Measurements from ENCODE around the gene PLEKHO1. TPM values are rescaled to one million over a fixed set of nuclear protein-coding genes. Genes with fewer than 3 reads are reported as not detected.
A peak's percentile ranks its signal among the peaks of the same experiment; 100 is the strongest.
"Not testable (repeated sequence)": the region's sequence is repeated elsewhere in the genome, so short reads cannot be mapped to it uniquely, and the experiment has no call there.

Gene PLEKHO1
- total RNA-seq, 5 donors from 2014 or later (not counting 1 experiment from before 2014, with no cell fraction given) = 68.9 to 183 (median 154) TPM

DNA sequence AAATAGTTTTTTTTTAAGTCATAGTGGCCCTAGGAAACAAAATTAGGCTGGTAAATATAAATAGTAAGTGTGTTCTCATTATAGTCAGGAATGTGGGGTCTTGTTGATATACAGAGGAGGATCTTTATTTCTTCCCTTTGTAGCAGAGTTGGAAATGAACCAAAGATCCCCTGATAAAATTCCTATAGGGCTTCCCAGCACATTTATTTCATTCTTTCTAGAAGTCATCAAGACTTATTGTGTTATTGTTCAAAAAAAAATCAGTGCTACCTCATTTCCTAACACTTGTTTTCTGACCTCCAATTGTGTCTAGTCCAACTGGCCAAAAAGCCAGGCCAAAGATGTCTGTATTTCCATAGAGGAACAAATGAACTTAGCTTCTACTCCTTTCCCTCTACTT, 7.6 kb upstream of the PLEKHO1 start:
- H3K27me3 Mint-ChIP-seq = no peaks in the 10 kb centered on the region
- no peak overlapping the region for H3K27ac Mint-ChIP-seq
- ChIA-PET CTCF (interaction anchor here in 1 of 2 donors (1.2 kb wide), 1 partner anchor 65 kb away, joined by 3 read pairs; no protein-coding TSS in a partner anchor), POLR2A (no interaction called here)
- H3K4me1 Mint-ChIP-seq = peaks cover 22 to 31% (median 29%) of the 10 kb centered on the region in 3 donors
- DNase-seq (no peak), ATAC-seq (replicated peaks in 1 of 4) (no peak)
- Histone ChIP-seq H3K27ac (ENCODE audit: low read length) (no peak overlapping the region), H3K9me3 (no peaks in the 10 kb centered on the region), H3K27me3 (replicated peaks in 1 of 2; ENCODE audit: control insufficient read depth in 2 of 2, extremely low read depth in 1 of 2, insufficient read depth in 2 of 2, low read length in 1 of 2) (no peaks in the 10 kb centered on the region), H3K4me3 (ENCODE audit: control insufficient read depth in 1 of 2, extremely low read depth in 1 of 2, low read length in 1 of 2) (no peak overlapping the region), H3K4me1 (ENCODE audit: control insufficient read depth in 1 of 2, extremely low read depth in 1 of 2, insufficient read depth in 2 of 2, low read length in 2 of 2) (peaks cover 4 to 7% of the 10 kb centered on the region in 2 experiments), H3K36me3 (ENCODE audit: control insufficient read depth in 2 of 2, extremely low read depth in 1 of 2, insufficient read depth in 1 of 2, low read length in 1 of 2) (peaks cover 0 to 4% of the 10 kb centered on the region in 2 donors)
- no peak overlapping the region for H3K4me3 Mint-ChIP-seq
- H3K36me3 Mint-ChIP-seq = peaks cover 5% of the 10 kb centered on the region
- H3K9me3 Mint-ChIP-seq = no peaks in the 10 kb centered on the region

GRCh38 chr1:150144606-150145005, 5.1 kb upstream of the PLEKHO1 start:
- peak overlapping the region in 1 of 3 donors; percentile 11 for H3K4me3 Mint-ChIP-seq
- DNase-seq (no peak), ATAC-seq (replicated peaks in 1 of 4) (no peak)
- Histone ChIP-seq H3K27ac (ENCODE audit: low read length) (no peak overlapping the region), H3K4me3 (ENCODE audit: control insufficient read depth in 1 of 2, extremely low read depth in 1 of 2, low read length in 1 of 2) (no peak overlapping the region), H3K27me3 (replicated peaks in 1 of 2; ENCODE audit: control insufficient read depth in 2 of 2, extremely low read depth in 1 of 2, insufficient read depth in 2 of 2, low read length in 1 of 2) (no peaks in the 10 kb centered on the region), H3K9me3 (no peaks in the 10 kb centered on the region), H3K36me3 (ENCODE audit: control insufficient read depth in 2 of 2, extremely low read depth in 1 of 2, insufficient read depth in 1 of 2, low read length in 1 of 2) (no peaks in the 10 kb centered on the region), H3K4me1 (ENCODE audit: control insufficient read depth in 1 of 2, extremely low read depth in 1 of 2, insufficient read depth in 2 of 2, low read length in 2 of 2) (peaks cover 7 to 21% of the 10 kb centered on the region in 2 experiments)
- no CpG with 5 or more reads among the region's 5 CpGs for WGBS (ENCODE audit: insufficient coverage)
- H3K4me1 Mint-ChIP-seq = peaks cover 44 to 50% (median 48%) of the 10 kb centered on the region in 3 donors
- no peaks in the 10 kb centered on the region for H3K36me3 Mint-ChIP-seq
- H3K9me3 Mint-ChIP-seq = no peaks in the 10 kb centered on the region
- ChIA-PET POLR2A (no interaction called here), CTCF (no interaction called here)
- peak overlapping the region; percentile 60 to 75 for H3K27ac Mint-ChIP-seq
- H3K27me3 Mint-ChIP-seq = no peaks in the 10 kb centered on the region

- H3K27ac Mint-ChIP-seq; DNase-seq; H3K36me3 Mint-ChIP-seq; H3K4me3 ChIP-seq (ENCODE audit: control insufficient read depth in 1 of 2, extremely low read depth in 1 of 2, low read length in 1 of 2); H3K9me3 Mint-ChIP-seq; H3K27me3 Mint-ChIP-seq; H3K27me3 ChIP-seq (replicated peaks in 1 of 2; ENCODE audit: control insufficient read depth in 2 of 2, extremely low read depth in 1 of 2, insufficient read depth in 2 of 2, low read length in 1 of 2); CTCF ChIA-PET; H3K4me3 Mint-ChIP-seq; H3K27ac ChIP-seq (ENCODE audit: low read length); H3K9me3 ChIP-seq; H3K36me3 ChIP-seq (ENCODE audit: control insufficient read depth in 2 of 2, extremely low read depth in 1 of 2, insufficient read depth in 1 of 2, low read length in 1 of 2); ATAC-seq (replicated peaks in 1 of 4): not testable (repeated sequence)
- POLR2A ChIA-PET = interaction anchor here in 1 of 2 donors (0.7 kb wide), 1 partner anchor 43 kb away, joined by 11 read pairs; no protein-coding TSS in a partner anchor
- peaks cover 7 to 24% of the 10 kb centered on the region in 2 experiments for H3K4me1 ChIP-seq (ENCODE audit: control insufficient read depth in 1 of 2, extremely low read depth in 1 of 2, insufficient read depth in 2 of 2, low read length in 2 of 2)
- WGBS (ENCODE audit: insufficient coverage) = no CpG with 5 or more reads among the region's 5 CpGs
- peaks cover 45 to 52% (median 49%) of the 10 kb centered on the region in 3 donors for H3K4me1 Mint-ChIP-seq
Observed at GRCh38 chr1:150146016-150146415, 3.7 kb upstream of the PLEKHO1 start.

DNA sequence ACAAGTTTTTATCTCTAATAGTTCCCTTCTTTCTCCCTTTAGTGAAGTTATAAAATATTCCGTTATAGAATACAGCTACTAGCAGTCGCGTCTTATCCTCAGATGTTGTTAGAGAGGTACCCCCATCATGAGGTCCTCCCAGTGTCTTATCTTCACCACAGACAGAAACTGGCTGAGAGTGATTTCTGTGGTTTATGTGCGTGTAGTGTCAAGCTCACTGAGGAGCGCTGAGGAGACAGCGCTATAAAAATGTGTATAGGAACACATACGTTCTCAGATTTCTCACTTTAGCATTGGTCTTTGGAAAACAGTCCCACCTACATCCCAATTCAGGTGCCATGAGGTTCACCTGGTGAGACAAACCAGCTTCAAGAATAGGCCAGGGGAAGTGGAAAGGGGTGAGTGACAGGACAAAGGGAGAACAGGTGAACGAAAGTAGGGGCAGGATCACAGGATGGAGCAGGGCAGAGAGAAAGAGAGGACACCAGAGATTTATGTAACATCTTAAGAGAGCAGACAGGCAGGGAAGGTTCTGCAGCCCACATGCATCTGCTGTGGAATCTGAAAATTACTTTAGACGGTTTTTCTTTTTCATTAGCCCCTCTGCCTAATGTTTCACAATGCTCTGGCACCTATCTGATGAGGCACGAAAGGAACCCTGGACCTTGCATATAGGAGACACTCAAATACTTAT, 2.7 kb upstream of the PLEKHO1 start:
- WGBS (ENCODE audit: insufficient coverage) = 67% methylated on average over 2 of the region's 10 CpGs
- Histone ChIP-seq H3K27ac (ENCODE audit: low read length) (no peak overlapping the region), H3K9me3 (no peaks in the 10 kb centered on the region), H3K36me3 (ENCODE audit: control insufficient read depth in 2 of 2, extremely low read depth in 1 of 2, insufficient read depth in 1 of 2, low read length in 1 of 2) (peaks cover 0 to 5% of the 10 kb centered on the region in 2 donors), H3K4me3 (ENCODE audit: control insufficient read depth in 1 of 2, extremely low read depth in 1 of 2, low read length in 1 of 2) (no peak overlapping the region), H3K4me1 (ENCODE audit: control insufficient read depth in 1 of 2, extremely low read depth in 1 of 2, insufficient read depth in 2 of 2, low read length in 2 of 2) (peaks cover 12 to 34% of the 10 kb centered on the region in 2 experiments), H3K27me3 (replicated peaks in 1 of 2; ENCODE audit: control insufficient read depth in 2 of 2, extremely low read depth in 1 of 2, insufficient read depth in 2 of 2, low read length in 1 of 2) (no peaks in the 10 kb centered on the region)
- CTCF ChIA-PET = no interaction called here
- Mint-ChIP-seq H3K36me3 (peaks cover 11% of the 10 kb centered on the region), H3K4me1 (peaks cover 55 to 62% (median 57%) of the 10 kb centered on the region in 3 donors), H3K4me3 (peak overlapping the region; percentile 9 to 55 (median 34)), H3K27me3 (no peaks in the 10 kb centered on the region), H3K9me3 (no peaks in the 10 kb centered on the region), H3K27ac (peak overlapping the region; percentile 68 to 72)
- POLR2A ChIA-PET = interaction anchor here in 1 of 2 donors (0.7 kb wide), 1 partner anchor 11 kb away, joined by 4 read pairs; no protein-coding TSS in a partner anchor
- peak in 1 of 4 experiments; percentile 16 for ATAC-seq (replicated peaks in 1 of 4)
- peak in 1 of 35 experiments; percentile 35 for DNase-seq

- H3K27me3 ChIP-seq (replicated peaks in 1 of 2; ENCODE audit: control insufficient read depth in 2 of 2, extremely low read depth in 1 of 2, insufficient read depth in 2 of 2, low read length in 1 of 2) = no peaks in the 10 kb centered on the region
- Mint-ChIP-seq H3K4me3 (peak overlapping the region; percentile 88 to 91 (median 91)), H3K27ac (peak overlapping the region; percentile 88 to 95), H3K27me3 (no peaks in the 10 kb centered on the region), H3K4me1 (peaks cover 70 to 72% (median 70%) of the 10 kb centered on the region in 3 donors), H3K36me3 (peaks cover 23% of the 10 kb centered on the region), H3K9me3 (no peaks in the 10 kb centered on the region)
- H3K4me3 ChIP-seq (ENCODE audit: control insufficient read depth in 1 of 2, extremely low read depth in 1 of 2, low read length in 1 of 2) = peak overlapping the region; percentile 66 to 93
- peak overlapping the region; percentile 77 for H3K27ac ChIP-seq (ENCODE audit: low read length)
- WGBS (ENCODE audit: insufficient coverage) = 40% methylated on average over 3 of the region's 8 CpGs
- H3K4me1 ChIP-seq (ENCODE audit: control insufficient read depth in 1 of 2, extremely low read depth in 1 of 2, insufficient read depth in 2 of 2, low read length in 2 of 2) = peaks cover 17 to 49% of the 10 kb centered on the region in 2 experiments
- no peak for ATAC-seq (replicated peaks in 1 of 4)
- DNase-seq = no peak
- H3K9me3 ChIP-seq = no peaks in the 10 kb centered on the region
- POLR2A ChIA-PET = no interaction called here
- H3K36me3 ChIP-seq (ENCODE audit: control insufficient read depth in 2 of 2, extremely low read depth in 1 of 2, insufficient read depth in 1 of 2, low read length in 1 of 2) = peaks cover 0 to 16% of the 10 kb centered on the region in 2 donors
- CTCF ChIA-PET = interaction anchor here in 1 of 2 donors (0.7 to 1.3 kb wide), 4 partner anchors 13 to 81 kb away, joined by 3 to 4 read pairs (median 3); no protein-coding TSS in a partner anchor
Observed at GRCh38 chr1:150148837-150149270, 862 bp upstream of the PLEKHO1 start.

DNA sequence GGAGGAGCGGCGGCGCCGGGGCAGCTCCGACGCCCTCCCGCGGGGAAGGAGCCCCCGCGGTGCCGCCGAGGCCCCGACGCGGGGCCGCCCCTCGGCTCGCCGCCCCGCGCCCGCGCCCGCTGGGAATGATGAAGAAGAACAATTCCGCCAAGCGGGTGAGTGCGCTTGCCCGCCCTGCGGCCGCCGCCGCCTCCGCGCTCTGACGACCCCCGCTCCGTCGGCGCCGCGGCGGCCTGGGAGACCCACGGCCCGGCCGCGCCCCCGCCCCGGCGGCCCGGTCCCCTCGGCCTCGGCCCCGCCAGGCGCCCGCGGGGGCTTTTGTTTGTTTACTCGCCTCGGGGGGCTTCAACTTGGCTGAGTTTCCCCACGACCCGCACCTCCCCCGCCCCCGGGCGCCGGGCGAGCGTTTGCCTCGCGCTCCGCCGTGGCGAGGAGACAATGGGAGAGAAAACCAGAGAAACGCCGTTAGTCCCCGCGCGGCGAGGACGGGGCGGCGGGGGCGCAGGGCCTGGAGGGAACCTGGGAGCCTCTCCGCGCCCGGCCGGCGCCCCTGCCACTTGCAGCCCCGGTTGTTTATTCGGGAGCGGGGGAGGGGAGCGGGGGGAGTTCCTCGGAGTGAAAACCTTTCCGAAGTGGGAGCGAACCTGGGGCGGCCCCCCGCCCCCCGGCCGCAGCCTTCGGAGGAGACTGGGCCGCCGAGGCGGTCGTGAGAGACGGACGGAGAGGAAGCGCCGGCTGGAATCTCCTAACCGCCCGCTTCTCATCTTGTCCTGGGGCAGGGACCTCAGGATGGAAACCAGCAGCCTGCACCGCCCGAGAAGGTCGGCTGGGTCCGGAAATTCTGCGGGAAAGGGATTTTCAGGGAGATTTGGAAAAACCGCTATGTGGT, 661 bp downstream of the PLEKHO1 start:
- ATAC-seq (replicated peaks in 1 of 4) (no peak), DNase-seq (peak in 9 of 35 experiments; percentile 10 to 42 (median 28))
- peaks cover 13 to 53% of the 10 kb centered on the region in 2 experiments for H3K4me1 ChIP-seq (ENCODE audit: control insufficient read depth in 1 of 2, extremely low read depth in 1 of 2, insufficient read depth in 2 of 2, low read length in 2 of 2)
- H3K27ac Mint-ChIP-seq = peak overlapping the region; percentile 98 to 99
- peak overlapping the region; percentile 91 to 98 (median 95) for H3K4me3 Mint-ChIP-seq
- no peaks in the 10 kb centered on the region for H3K9me3 Mint-ChIP-seq
- peaks cover 0 to 31% of the 10 kb centered on the region in 2 donors for H3K36me3 ChIP-seq (ENCODE audit: control insufficient read depth in 2 of 2, extremely low read depth in 1 of 2, insufficient read depth in 1 of 2, low read length in 1 of 2)
- peaks cover 72 to 76% (median 72%) of the 10 kb centered on the region in 3 donors for H3K4me1 Mint-ChIP-seq
- peak overlapping the region; percentile 87 to 93 for H3K4me3 ChIP-seq (ENCODE audit: control insufficient read depth in 1 of 2, extremely low read depth in 1 of 2, low read length in 1 of 2)
- peaks cover 38% of the 10 kb centered on the region for H3K36me3 Mint-ChIP-seq
- H3K27me3 Mint-ChIP-seq = no peaks in the 10 kb centered on the region
- peak overlapping the region; percentile 88 for H3K27ac ChIP-seq (ENCODE audit: low read length)
- ChIA-PET CTCF (interaction anchor here in 1 of 2 donors (0.6 to 2.1 kb wide), 3 partner anchors 41 to 76 kb away, joined by 3 to 13 read pairs (median 6); no protein-coding TSS in a partner anchor), POLR2A (interaction anchor here (0.6 to 1.0 kb wide), 3 partner anchors 36 to 659 kb away, joined by 3 to 4 read pairs (median 3); no protein-coding TSS in a partner anchor)
- H3K9me3 ChIP-seq = no peaks in the 10 kb centered on the region
- WGBS (ENCODE audit: insufficient coverage) = under 1% methylated on average over 104 of the region's 114 CpGs
- no peaks in the 10 kb centered on the region for H3K27me3 ChIP-seq (replicated peaks in 1 of 2; ENCODE audit: control insufficient read depth in 2 of 2, extremely low read depth in 1 of 2, insufficient read depth in 2 of 2, low read length in 1 of 2)

Measured in T-cell (primary cell).